Measurements from ENCODE around the gene ATP6V1F. TPM values are rescaled to one million over a fixed set of nuclear protein-coding genes. Genes with fewer than 3 reads are reported as not detected.

ATP6V1F gene
- total and polyA plus RNA-seq, 5 donors: 127 to 224 (median 137) TPM

DNA sequence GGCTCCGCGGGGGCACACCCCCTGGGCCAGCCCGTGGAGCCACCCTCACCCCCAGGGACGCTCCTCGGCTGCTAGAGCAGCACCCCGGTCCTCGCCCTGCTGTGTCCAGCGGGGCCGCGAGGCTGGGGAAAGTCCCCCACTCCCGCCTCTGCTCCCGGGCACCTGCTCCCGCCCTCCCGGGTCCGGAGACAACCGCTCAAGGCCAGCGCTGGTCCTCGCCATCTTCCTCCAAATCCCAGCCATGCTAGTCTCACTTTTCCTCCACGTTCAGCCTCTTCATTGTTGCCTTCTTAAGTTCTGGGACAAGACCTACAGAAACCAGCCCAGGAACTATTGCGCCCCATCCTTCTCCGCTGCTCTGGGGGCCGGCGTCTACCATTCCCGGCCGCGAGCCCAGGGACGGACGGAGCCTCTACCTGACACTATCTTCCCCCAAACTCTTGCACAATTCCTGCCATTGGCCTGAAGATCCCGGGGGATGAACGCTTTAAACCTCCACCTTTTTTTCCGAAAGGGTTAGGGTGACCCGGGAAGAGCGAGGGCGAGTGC is 52.7 kb downstream of the ATP6V1F start:
- no peaks in the 10 kb centered on the region for H3K4me1 ChIP-seq (ENCODE audit: control insufficient read depth, insufficient read depth, low read length)
- 4% methylated on average over 34 of the region's 34 CpGs for WGBS
- no peaks in the 10 kb centered on the region for H3K9me3 ChIP-seq (ENCODE audit: control insufficient read depth, low read length)
- H3K27me3 ChIP-seq (ENCODE audit: control insufficient read depth, insufficient read depth): no peaks in the 10 kb centered on the region
- peak in 1 of 3 donors; percentile 9 for DNase-seq
- no peak overlapping the region for H3K4me3 ChIP-seq (ENCODE audit: low read length)
- H3K27ac ChIP-seq (ENCODE audit: low read length): no peak overlapping the region
- no peak for ATAC-seq
- intact Hi-C loops (cut with DNase I): loop anchor here in 1 of 4 donors (10.0 kb wide), 1 partner anchor 169 kb away; no protein-coding TSS in a partner anchor

Other genes starting within 250 kb of the ATP6V1F start
- 1 to 10 TPM; 1.5 to 5.0 (median 2.8) TPM for gene GARIN1A, start 190.6 kb upstream of the ATP6V1F start, total RNA-seq
- 1.7 TPM for gene GARIN1A, start 190.6 kb upstream of the ATP6V1F start, polyA plus RNA-seq
- 100 to 1,000 TPM; 195 to 318 (median 234) TPM for gene CALU, start 123.5 kb upstream of the ATP6V1F start, total RNA-seq
- 90.7 TPM for gene CALU, start 123.5 kb upstream of the ATP6V1F start, polyA plus RNA-seq
- not detected for gene OPN1SW, start 87.1 kb upstream of the ATP6V1F start, total RNA-seq
- gene OPN1SW, start 87.1 kb upstream of the ATP6V1F start, polyA plus RNA-seq: not detected
- 1 to 10 TPM; 2.5 to 6.9 (median 5.4) TPM for gene CCDC136, start 70.9 kb upstream of the ATP6V1F start, total RNA-seq
- gene CCDC136, start 70.9 kb upstream of the ATP6V1F start, polyA plus RNA-seq: 5.7 TPM
- gene FLNC, start 32.5 kb upstream of the ATP6V1F start, total RNA-seq: 100 to 1,000 TPM; 244 to 358 (median 285) TPM
- 216 TPM for gene FLNC, start 32.5 kb upstream of the ATP6V1F start, polyA plus RNA-seq
- under 1 TPM; 0.23 to 0.28 (median 0.24) TPM for gene KCP, start 47.9 kb downstream of the ATP6V1F start, total RNA-seq
- 0.36 TPM for gene KCP, start 47.9 kb downstream of the ATP6V1F start, polyA plus RNA-seq
- gene IRF5, start 75.1 kb downstream of the ATP6V1F start, total RNA-seq: 1 to 10 TPM; 3.0 to 4.6 (median 4.2) TPM
- 1.6 TPM for gene IRF5, start 75.1 kb downstream of the ATP6V1F start, polyA plus RNA-seq
- 10 to 100 TPM; 23.0 to 29.5 (median 27.2) TPM for gene TNPO3, start 192.3 kb downstream of the ATP6V1F start, total RNA-seq
- 12.2 TPM for gene TNPO3, start 192.3 kb downstream of the ATP6V1F start, polyA plus RNA-seq